Measurements from ENCODE around the gene INTS6.
"Not testable (repeated sequence)": the region's sequence is repeated elsewhere in the genome, so short reads cannot be mapped to it uniquely, and the experiment has no call there.

INTS6 gene

GRCh38 chr13:51422484-51422883 lies 30.4 kb downstream of the INTS6 start:
- TF ChIP-seq YY1 (IDR thresholded peaks at IDR 0.05; ENCODE audit: insufficient read depth, insufficient read length) = no peak
- TF ChIP-seq ZNF274 (IDR thresholded peaks at IDR 0.05; ENCODE audit: low read depth, low read length) = no peak
- no peak for TF ChIP-seq SUZ12 (IDR thresholded peaks at IDR 0.05; ENCODE audit: extremely low read depth, insufficient read depth, insufficient read length)
- Histone ChIP-seq H3K36me3 (ENCODE audit: insufficient read depth, insufficient read length, low read length) (no peaks in the 10 kb centered on the region), H3K4me1 (ENCODE audit: insufficient read depth, insufficient read length) (no peaks in the 10 kb centered on the region), H3K9me3 (ENCODE audit: insufficient read depth, low read length) (no peaks in the 10 kb centered on the region), H3K9ac (ENCODE audit: insufficient read length, low read depth) (no peak overlapping the region), H3K27me3 (ENCODE audit: insufficient read depth, insufficient read length) (no peaks in the 10 kb centered on the region), H3K4me3 (ENCODE audit: insufficient read length, low read depth) (no peak overlapping the region)
- DNase-seq (ENCODE audit: low read depth, low spot score) = no peak

GRCh38 chr13:51420681-51421490 lies 31.9 kb downstream of the INTS6 start:
- Histone ChIP-seq H3K9me3 (ENCODE audit: insufficient read depth, low read length) (no peaks in the 10 kb centered on the region), H3K4me1 (ENCODE audit: insufficient read depth, insufficient read length) (no peaks in the 10 kb centered on the region), H3K36me3 (ENCODE audit: insufficient read depth, insufficient read length, low read length) (no peaks in the 10 kb centered on the region), H3K27me3 (ENCODE audit: insufficient read depth, insufficient read length) (no peaks in the 10 kb centered on the region), H3K9ac (ENCODE audit: insufficient read length, low read depth) (no peak overlapping the region), H3K4me3 (ENCODE audit: insufficient read length, low read depth) (no peak overlapping the region)
- no peak for DNase-seq (ENCODE audit: low read depth, low spot score)
- TF ChIP-seq ZNF274 (IDR thresholded peaks at IDR 0.05; ENCODE audit: low read depth, low read length) = no peak
- TF ChIP-seq SUZ12 (IDR thresholded peaks at IDR 0.05; ENCODE audit: extremely low read depth, insufficient read depth, insufficient read length) = no peak
- TF ChIP-seq YY1 (IDR thresholded peaks at IDR 0.05; ENCODE audit: insufficient read depth, insufficient read length) = no peak

GRCh38 chr13:51419001-51419636 lies 33.7 kb downstream of the INTS6 start:
- Histone ChIP-seq H3K9ac (ENCODE audit: insufficient read length, low read depth) (no peak overlapping the region), H3K4me1 (ENCODE audit: insufficient read depth, insufficient read length) (no peaks in the 10 kb centered on the region), H3K4me3 (ENCODE audit: insufficient read length, low read depth) (no peak overlapping the region), H3K9me3 (ENCODE audit: insufficient read depth, low read length) (no peaks in the 10 kb centered on the region), H3K27me3 (ENCODE audit: insufficient read depth, insufficient read length) (no peaks in the 10 kb centered on the region), H3K36me3 (ENCODE audit: insufficient read depth, insufficient read length, low read length) (no peaks in the 10 kb centered on the region)
- DNase-seq (ENCODE audit: low read depth, low spot score) = no peak
- TF ChIP-seq SUZ12 (IDR thresholded peaks at IDR 0.05; ENCODE audit: extremely low read depth, insufficient read depth, insufficient read length) (no peak), ZNF274 (IDR thresholded peaks at IDR 0.05; ENCODE audit: low read depth, low read length) (no peak), YY1 (IDR thresholded peaks at IDR 0.05; ENCODE audit: insufficient read depth, insufficient read length) (no peak)

- Histone ChIP-seq H3K9me3 (ENCODE audit: insufficient read depth, low read length) (no peaks in the 10 kb centered on the region), H3K36me3 (ENCODE audit: insufficient read depth, insufficient read length, low read length) (no peaks in the 10 kb centered on the region), H3K9ac (ENCODE audit: insufficient read length, low read depth) (no peak overlapping the region), H3K27me3 (ENCODE audit: insufficient read depth, insufficient read length) (no peaks in the 10 kb centered on the region), H3K4me1 (ENCODE audit: insufficient read depth, insufficient read length) (no peaks in the 10 kb centered on the region), H3K4me3 (ENCODE audit: insufficient read length, low read depth) (no peak overlapping the region)
- TF ChIP-seq SUZ12 (IDR thresholded peaks at IDR 0.05; ENCODE audit: extremely low read depth, insufficient read depth, insufficient read length) (no peak), ZNF274 (IDR thresholded peaks at IDR 0.05; ENCODE audit: low read depth, low read length) (no peak), YY1 (IDR thresholded peaks at IDR 0.05; ENCODE audit: insufficient read depth, insufficient read length) (no peak)
- DNase-seq (ENCODE audit: low read depth, low spot score) = no peak
Measured at GRCh38 chr13:51417716-51418115, 35.1 kb downstream of the INTS6 start.

GRCh38 chr13:51416107-51416506 lies 36.7 kb downstream of the INTS6 start:
- Histone ChIP-seq H3K9ac (ENCODE audit: insufficient read length, low read depth) (no peak overlapping the region), H3K4me1 (ENCODE audit: insufficient read depth, insufficient read length) (no peaks in the 10 kb centered on the region), H3K9me3 (ENCODE audit: insufficient read depth, low read length) (no peaks in the 10 kb centered on the region), H3K4me3 (ENCODE audit: insufficient read length, low read depth) (no peak overlapping the region), H3K27me3 (ENCODE audit: insufficient read depth, insufficient read length) (no peaks in the 10 kb centered on the region), H3K36me3 (ENCODE audit: insufficient read depth, insufficient read length, low read length) (no peaks in the 10 kb centered on the region)
- no peak for TF ChIP-seq YY1 (IDR thresholded peaks at IDR 0.05; ENCODE audit: insufficient read depth, insufficient read length)
- TF ChIP-seq SUZ12 (IDR thresholded peaks at IDR 0.05; ENCODE audit: extremely low read depth, insufficient read depth, insufficient read length) = no peak
- no peak for TF ChIP-seq ZNF274 (IDR thresholded peaks at IDR 0.05; ENCODE audit: low read depth, low read length)
- no peak for DNase-seq (ENCODE audit: low read depth, low spot score)

- not testable (repeated sequence) for H3K27me3 ChIP-seq (ENCODE audit: insufficient read depth, insufficient read length); DNase-seq (ENCODE audit: low read depth, low spot score); H3K9me3 ChIP-seq (ENCODE audit: insufficient read depth, low read length); H3K36me3 ChIP-seq (ENCODE audit: insufficient read depth, insufficient read length, low read length); H3K4me1 ChIP-seq (ENCODE audit: insufficient read depth, insufficient read length); H3K4me3 ChIP-seq (ENCODE audit: insufficient read length, low read depth); H3K9ac ChIP-seq (ENCODE audit: insufficient read length, low read depth)
Measured at GRCh38 chr13:51415339-51415738, 37.5 kb downstream of the INTS6 start.

- H3K4me3 ChIP-seq (ENCODE audit: insufficient read length, low read depth) = no peak overlapping the region
- H3K9ac ChIP-seq (ENCODE audit: insufficient read length, low read depth) = no peak overlapping the region
- TF ChIP-seq ZNF274 (IDR thresholded peaks at IDR 0.05; ENCODE audit: low read depth, low read length) (no peak), YY1 (IDR thresholded peaks at IDR 0.05; ENCODE audit: insufficient read depth, insufficient read length) (no peak), SUZ12 (IDR thresholded peaks at IDR 0.05; ENCODE audit: extremely low read depth, insufficient read depth, insufficient read length) (no peak)
- no peak for DNase-seq (ENCODE audit: low read depth, low spot score)
- H3K27me3 ChIP-seq (ENCODE audit: insufficient read depth, insufficient read length) = no peaks in the 10 kb centered on the region
- H3K4me1 ChIP-seq (ENCODE audit: insufficient read depth, insufficient read length) = no peaks in the 10 kb centered on the region
- no peaks in the 10 kb centered on the region for H3K36me3 ChIP-seq (ENCODE audit: insufficient read depth, insufficient read length, low read length)
- H3K9me3 ChIP-seq (ENCODE audit: insufficient read depth, low read length) = no peaks in the 10 kb centered on the region
Measured at GRCh38 chr13:51412431-51412830, 40.4 kb downstream of the INTS6 start.
